SK-N-SH treated with all-trans-retinoic acid at 6 μM for 48 hours (cell line): ENCODE data around the gene CTBP1.

Experiments used
- ARNTL ChIP-seq: fragments of 450-650 bp; formaldehyde crosslinking; IDR thresholded peaks from 2 replicates; pipeline ENCODE4 v1.5.0; 2020; ENCODE audit warnings: low read depth, mild to moderate bottlenecking, moderate library complexity, borderline replicate concordance
- BACH2 ChIP-seq: fragments of 250-450 bp; sonication (Bioruptor Pico); IDR thresholded peaks from 2 replicates; pipeline ENCODE4 v1.9.0; 2021; ENCODE audit warnings: mild to moderate bottlenecking, borderline replicate concordance
- CREB5 ChIP-seq: fragments of 250-450 bp; sonication (Bioruptor Pico); IDR thresholded peaks from 2 replicates; pipeline ENCODE4 v1.5.1; 2020; ENCODE audit warnings: low read depth, mild to moderate bottlenecking, moderate library complexity
- CSDC2 ChIP-seq: fragments of 250-450 bp; sonication (Bioruptor Pico); IDR thresholded peaks from 2 replicates; pipeline ENCODE4 v1.5.0; 2020; ENCODE audit warnings: mild to moderate bottlenecking, moderate library complexity
- OSR1 ChIP-seq: fragments of 250-450 bp; sonication (Bioruptor Pico); IDR thresholded peaks from 2 replicates; pipeline ENCODE4 v1.8.0; 2022; ENCODE audit warnings: moderate library complexity, mild to moderate bottlenecking, inconsistent platforms
- PPARA ChIP-seq: fragments of 250-450 bp; sonication (Bioruptor Pico); IDR thresholded peaks from 2 replicates; pipeline ENCODE4 v1.5.0; 2020; ENCODE audit warnings: mild to moderate bottlenecking, borderline replicate concordance
- RARB ChIP-seq: fragments of 250-450 bp; sonication (Bioruptor Pico); IDR thresholded peaks from 2 replicates; pipeline ENCODE4 v1.8.0; 2021; ENCODE audit warnings: mild to moderate bottlenecking, moderate library complexity
- TCF4 ChIP-seq: fragments of 250-450 bp; sonication (Bioruptor Pico); IDR thresholded peaks from 2 replicates; pipeline ENCODE4 v1.8.0; 2021; ENCODE audit warnings: mild to moderate bottlenecking, moderate library complexity, borderline replicate concordance
- TOX ChIP-seq: fragments of 250-450 bp; sonication (Bioruptor Pico); IDR thresholded peaks from 2 replicates; pipeline ENCODE4 v1.8.0; 2021; ENCODE audit warnings: mild to moderate bottlenecking, moderate library complexity, borderline replicate concordance
- ZC3H10 ChIP-seq: fragments of 250-450 bp; sonication (Bioruptor Pico); IDR thresholded peaks from 2 replicates; pipeline ENCODE4 v1.5.1; 2021; ENCODE audit warnings: mild to moderate bottlenecking, moderate library complexity
- ZFP3 ChIP-seq: fragments of 250-450 bp; sonication (Bioruptor Pico); IDR thresholded peaks from 2 replicates; pipeline ENCODE4 v1.5.0; 2020; ENCODE audit warnings: mild to moderate bottlenecking, moderate library complexity
- ZFP30 ChIP-seq: fragments of 450-650 bp; formaldehyde crosslinking; IDR thresholded peaks from 2 replicates; pipeline ENCODE4 v1.5.0; 2022; ENCODE audit warnings: mild to moderate bottlenecking, moderate library complexity
- TF ChIP-seq, protein P1 (sequence below): fragments of 250-450 bp; sonication (Bioruptor Pico); IDR thresholded peaks from 2 replicates; pipeline ENCODE4 v1.8.0; 2021; ENCODE audit warnings: low read depth, mild to moderate bottlenecking, moderate library complexity, borderline replicate concordance
- TF ChIP-seq, protein P2 (sequence below): fragments of 250-450 bp; sonication (Bioruptor Pico); IDR thresholded peaks from 2 replicates; pipeline ENCODE4 v1.8.0; 2020; ENCODE audit warnings: mild to moderate bottlenecking, moderate library complexity, borderline replicate concordance

DNA sequence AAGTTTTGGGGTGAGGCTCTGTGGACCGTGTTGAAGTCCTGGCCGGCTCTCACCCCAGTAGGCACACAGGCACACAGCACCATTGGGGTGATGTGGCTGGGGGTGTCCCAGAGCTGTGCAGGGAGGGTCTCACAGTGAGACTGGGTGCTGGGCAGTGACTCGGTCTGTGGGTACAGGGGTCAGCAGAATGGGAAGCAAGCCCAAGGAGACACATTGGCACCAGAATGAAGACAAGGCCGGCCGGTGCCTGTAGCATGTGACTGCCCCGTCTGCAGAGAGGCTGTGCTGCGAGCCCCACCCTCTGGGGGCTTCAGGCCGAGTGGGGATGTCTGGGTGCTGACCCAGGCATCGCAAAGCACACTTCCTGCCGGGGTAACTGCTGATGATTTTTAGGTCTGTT is 46.0 kb upstream of the CTBP1 start:
- TF ChIP-seq CREB5 (CRISPR knock-in tag): no peak
- no peak for TF ChIP-seq ARNTL (CRISPR knock-in tag)
- TF ChIP-seq TOX: no peak
- no peak for TF ChIP-seq PPARA (CRISPR knock-in tag)
- TF ChIP-seq ZFP30 (CRISPR knock-in tag): no peak
- no peak for TF ChIP-seq ZFP3 (CRISPR knock-in tag)
- TF ChIP-seq OSR1 (CRISPR knock-in tag): no peak
- TF ChIP-seq CSDC2 (CRISPR knock-in tag): no peak
- no peak for TF ChIP-seq TCF4 (CRISPR knock-in tag)
- no peak for TF ChIP-seq BACH2 (CRISPR knock-in tag)
- TF ChIP-seq, protein P1, sequence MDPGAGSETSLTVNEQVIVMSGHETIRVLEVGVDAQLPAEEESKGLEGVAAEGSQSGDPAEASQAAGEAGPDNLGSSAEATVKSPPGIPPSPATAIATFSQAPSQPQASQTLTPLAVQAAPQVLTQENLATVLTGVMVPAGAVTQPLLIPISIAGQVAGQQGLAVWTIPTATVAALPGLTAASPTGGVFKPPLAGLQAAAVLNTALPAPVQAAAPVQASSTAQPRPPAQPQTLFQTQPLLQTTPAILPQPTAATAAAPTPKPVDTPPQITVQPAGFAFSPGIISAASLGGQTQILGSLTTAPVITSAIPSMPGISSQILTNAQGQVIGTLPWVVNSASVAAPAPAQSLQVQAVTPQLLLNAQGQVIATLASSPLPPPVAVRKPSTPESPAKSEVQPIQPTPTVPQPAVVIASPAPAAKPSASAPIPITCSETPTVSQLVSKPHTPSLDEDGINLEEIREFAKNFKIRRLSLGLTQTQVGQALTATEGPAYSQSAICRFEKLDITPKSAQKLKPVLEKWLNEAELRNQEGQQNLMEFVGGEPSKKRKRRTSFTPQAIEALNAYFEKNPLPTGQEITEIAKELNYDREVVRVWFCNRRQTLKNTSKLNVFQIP: no peak
- no peak for TF ChIP-seq RARB (CRISPR knock-in tag)
- TF ChIP-seq, protein P2, sequence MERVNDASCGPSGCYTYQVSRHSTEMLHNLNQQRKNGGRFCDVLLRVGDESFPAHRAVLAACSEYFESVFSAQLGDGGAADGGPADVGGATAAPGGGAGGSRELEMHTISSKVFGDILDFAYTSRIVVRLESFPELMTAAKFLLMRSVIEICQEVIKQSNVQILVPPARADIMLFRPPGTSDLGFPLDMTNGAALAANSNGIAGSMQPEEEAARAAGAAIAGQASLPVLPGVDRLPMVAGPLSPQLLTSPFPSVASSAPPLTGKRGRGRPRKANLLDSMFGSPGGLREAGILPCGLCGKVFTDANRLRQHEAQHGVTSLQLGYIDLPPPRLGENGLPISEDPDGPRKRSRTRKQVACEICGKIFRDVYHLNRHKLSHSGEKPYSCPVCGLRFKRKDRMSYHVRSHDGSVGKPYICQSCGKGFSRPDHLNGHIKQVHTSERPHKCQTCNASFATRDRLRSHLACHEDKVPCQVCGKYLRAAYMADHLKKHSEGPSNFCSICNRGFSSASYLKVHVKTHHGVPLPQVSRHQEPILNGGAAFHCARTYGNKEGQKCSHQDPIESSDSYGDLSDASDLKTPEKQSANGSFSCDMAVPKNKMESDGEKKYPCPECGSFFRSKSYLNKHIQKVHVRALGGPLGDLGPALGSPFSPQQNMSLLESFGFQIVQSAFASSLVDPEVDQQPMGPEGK (CRISPR knock-in tag): no peak
- TF ChIP-seq ZC3H10 (CRISPR knock-in tag): no peak
